GM12878 (cell line): Measurements from ENCODE around the gene SLC25A20. TPM values are rescaled to one million over a fixed set of nuclear protein-coding genes. Genes with fewer than 3 reads are reported as not detected.

ENCODE experiments used
- ATAC-seq: fragments of 200-7000 bp; cut with Tn5 transposase; 3 replicates; pipeline ENCODE4 v1.9.1; 2020; ENCODE audit warnings: mild to moderate bottlenecking, moderate library complexity
- BruUV-seq: library from RNA; stranded (reverse); fragments of 400-500 nt; replicated peaks from 2 replicates; lab custom pipeline; 2021; lab: Mats Ljungman, UMichigan
- CTCF ChIA-PET: fragments of 300-600 bp; sonication (Branson Sonifier 250); formaldehyde crosslinking; extraction: SDS; loops from one replicate; lab custom pipeline; 2021; ENCODE audit warnings: inconsistent platforms; lab: Yijun Ruan, JAX
- POLR2A ChIA-PET: fragments of 350-600 bp; formaldehyde crosslinking; extraction: SDS; loops from one replicate; lab custom pipeline; 2021; ENCODE audit warnings: inconsistent platforms; lab: Charles Lee
- RAD21 ChIA-PET: fragments of 300-600 bp; sonication (Branson Sonifier 250); formaldehyde crosslinking; loops from one replicate; lab custom pipeline; 2023; ENCODE audit warnings: antibody characterized with exemption; ENCODE audit not compliant: unreplicated experiment; lab: Charles Lee
- SMC1A ChIA-PET: fragments of 300-600 bp; sonication (Branson Sonifier 250); formaldehyde crosslinking; loops from one replicate; lab custom pipeline; 2023; ENCODE audit not compliant: unreplicated experiment, uncharacterized antibody; lab: Charles Lee
- DNase-seq: peaks from one replicate; pipeline ENCODE4 v3.0.0-alpha.2; 2011; ENCODE audit warnings: low read depth, low spot score
- FAIRE-seq: peaks from 3 replicates; lab custom pipeline; 2011; peaks lifted over from hg19 to GRCh38; lab: Jason Lieb, UNC
- H2AFZ ChIP-seq: 2 replicates; pipeline ENCODE4 v1.6.0; 2011; ENCODE audit warnings: low read depth, low read length, control low read depth; ENCODE audit not compliant: control insufficient read depth
- H3K27ac ChIP-seq: 2 replicates; pipeline ENCODE4 v1.5.1; 2011; ENCODE audit warnings: control low read depth; ENCODE audit not compliant: control insufficient read depth, insufficient read depth
- H3K27me3 ChIP-seq, 2 experiments: replicated peaks in 1 of 2; 2 replicates each; pipeline versions ENCODE4 v1.6.0 to v1.6.1; 2011; ENCODE audit warnings: low read length in 1 of 2; ENCODE audit not compliant: control insufficient read depth in 2 of 2, insufficient read depth in 2 of 2
- H3K36me3 ChIP-seq, 2 experiments: 2 replicates each; pipeline ENCODE4 v1.5.1; 2011; ENCODE audit warnings: low read length in 1 of 2; ENCODE audit not compliant: control insufficient read depth in 2 of 2, insufficient read depth in 2 of 2
- H3K4me1 ChIP-seq: 2 replicates; pipeline ENCODE4 v1.6.1; 2011; ENCODE audit warnings: mild to moderate bottlenecking, low read length, moderate library complexity, mixed read lengths; ENCODE audit not compliant: control insufficient read depth, insufficient read depth
- H3K4me2 ChIP-seq: 2 replicates; pipeline ENCODE4 v1.6.0; 2011; ENCODE audit warnings: control low read depth; ENCODE audit not compliant: control insufficient read depth, insufficient read depth
- H3K4me3 ChIP-seq: fragments of 200-600 bp; sonication (generic); 2 replicates; pipeline ENCODE4 v1.5.1; 2016
- H3K79me2 ChIP-seq: 2 replicates; pipeline ENCODE4 v1.6.0; 2011; ENCODE audit warnings: low read length; ENCODE audit not compliant: control insufficient read depth, insufficient read depth
- H3K9ac ChIP-seq: 2 replicates; pipeline ENCODE4 v1.8.0; 2011; ENCODE audit warnings: low read length, control low read depth, mixed read lengths; ENCODE audit not compliant: control insufficient read depth, insufficient read depth
- H3K9me3 ChIP-seq: replicated peaks from 3 replicates; pipeline ENCODE4 v1.5.1; 2011; ENCODE audit warnings: mild to moderate bottlenecking, low read length; ENCODE audit not compliant: control insufficient read depth, insufficient read depth
- H4K20me1 ChIP-seq: 2 replicates; pipeline ENCODE4 v1.6.0; 2011; ENCODE audit not compliant: control insufficient read depth, insufficient read depth
- ATF2 ChIP-seq: IDR thresholded peaks from 2 replicates; pipeline ENCODE4 v1.6.1; 2012; ENCODE audit warnings: low read length, inconsistent platforms
- BACH1 ChIP-seq: fragments of 450-650 bp; IDR thresholded peaks from 2 replicates; pipeline ENCODE4 v1.6.1; 2017; ENCODE audit warnings: mild to moderate bottlenecking, borderline replicate concordance
- ELK1 ChIP-seq: IDR thresholded peaks from 2 replicates; pipeline ENCODE4 v1.6.1; 2012; ENCODE audit warnings: low read depth, low read length, improper control_type of control experiment
- HDAC6 ChIP-seq: fragments of 200-600 bp; sonication (generic); IDR thresholded peaks from one replicate; pipeline ENCODE4 v1.8.0; 2017; ENCODE audit warnings: antibody characterized with exemption; ENCODE audit not compliant: unreplicated experiment
- MEF2A ChIP-seq: IDR thresholded peaks from 2 replicates; pipeline ENCODE4 v1.6.1; 2011; ENCODE audit warnings: low read depth, mild to moderate bottlenecking, low read length, moderate library complexity; ENCODE audit not compliant: insufficient read depth
- RBBP5 ChIP-seq: fragments of 200-600 bp; sonication (generic); conservative IDR thresholded peaks from 2 replicates; pipeline ENCODE4 v1.6.1; 2016
- RCOR1 ChIP-seq: conservative IDR thresholded peaks from 2 replicates; pipeline ENCODE4 v1.6.1; 2012; ENCODE audit warnings: low read depth, low read length, improper control_type of control experiment
- RFX5 ChIP-seq: IDR thresholded peaks from 2 replicates; pipeline ENCODE4 v1.6.1; 2011; ENCODE audit warnings: low read depth, low read length, improper control_type of control experiment
- TCF3 ChIP-seq: IDR thresholded peaks from 2 replicates; pipeline ENCODE4 v1.6.1; 2012; ENCODE audit warnings: low read depth, mild to moderate bottlenecking, low read length, borderline replicate concordance; ENCODE audit not compliant: insufficient read depth
- USF2 ChIP-seq: IDR thresholded peaks from 2 replicates; pipeline ENCODE4 v1.6.1; 2011; ENCODE audit warnings: low read depth, low read length, improper control_type of control experiment, borderline replicate concordance
- WRNIP1 ChIP-seq: IDR thresholded peaks from 2 replicates; pipeline ENCODE4 v1.6.1; 2011; ENCODE audit warnings: low read depth, low read length, improper control_type of control experiment, borderline replicate concordance
- ZBTB40 ChIP-seq: fragments of 450-650 bp; IDR thresholded peaks from 2 replicates; pipeline ENCODE4 v1.6.1; 2016; ENCODE audit warnings: mild to moderate bottlenecking, moderate library complexity, borderline replicate concordance
- ZZZ3 ChIP-seq: IDR thresholded peaks from 2 replicates; pipeline ENCODE4 v1.6.1; 2011; ENCODE audit warnings: low read depth; ENCODE audit not compliant: control insufficient read depth, insufficient read length
- WGBS: methylation state at CpG from one replicate; pipeline ENCODE4 v1.1.6; 2016; ENCODE audit warnings: low lambda C conversion rate; ENCODE audit not compliant: insufficient replicate concordance, insufficient coverage; ENCODE audit errors: missing lambda C conversion rate; 5-methylcytosine and 5-hydroxymethylcytosine counted together
- in situ Hi-C: fragments of 300-500 bp; cut with MboI; formaldehyde crosslinking; loops from 9 replicates; pipeline ENCODE4 v1.14.3; 2018; ENCODE audit warnings: mixed read lengths
- intact Hi-C: fragments of 100-400 bp; cut with micrococcal nuclease; formaldehyde crosslinking; loops from one replicate; pipeline ENCODE4 v1.14.2; 2022; ENCODE audit not compliant: unreplicated experiment
- polyA plus RNA-seq, 11 experiments: library from polyadenylated mRNA; depleted of rRNA in 4 of 11; unstranded in 6 of 11; stranded (reverse) in 5 of 11; fragments of >200 nt; fragmentation: Nextera tagmentation in 4 of 11; fragmentation: Illumina TruSeq in 1 of 11; extraction: Ambion mirVana in 4 of 11; extraction: Trizol in 1 of 11; gene quantifications; 1 replicate in 1 of 11; 2 replicates in 10 of 11; pipeline versions ENCODE4 v1.2.1 to v1.2.3, GENCODE V29; 2011 to 2016; ENCODE audit warnings: inconsistent platforms in 2 of 11, missing spikeins in 2 of 11, low read depth in 1 of 11
- total RNA-seq, 4 experiments: library from RNA; depleted of rRNA in 3 of 4; stranded (reverse); fragments of >200 nt in 3 of 4; fragmentation: Illumina TruSeq in 1 of 4; extraction: Trizol in 1 of 4; gene quantifications; 2 replicates each; pipeline versions ENCODE4 v1.2.1 to v1.2.3, GENCODE V29; 2013 to 2021

The SLC25A20 gene
- total and polyA plus RNA-seq, 10 of the 15 experiments (the other 5 are each of a cell fraction or from before 2014, with no cell fraction given) = 12.9 to 38.6 (median 22.1) TPM

GRCh38 chr3:48894516-48894915 lies 4.2 kb downstream of the SLC25A20 start:
- SMC1A ChIA-PET = no interaction called here
- no TSS peak for BruUV-seq
- no peak overlapping the region for H3K9ac ChIP-seq
- no peak overlapping the region for H3K27ac ChIP-seq
- CTCF ChIA-PET = no interaction called here
- RAD21 ChIA-PET = no interaction called here
- H3K79me2 ChIP-seq = peaks cover 2% of the 10 kb centered on the region
- no peak overlapping the region for H2AFZ ChIP-seq
- WGBS = 98% methylated on average over 6 of the region's 6 CpGs
- H3K4me2 ChIP-seq = no peak overlapping the region
- no peaks in the 10 kb centered on the region for H4K20me1 ChIP-seq
- no peak for DNase-seq
- no peaks in the 10 kb centered on the region for H3K36me3 ChIP-seq
- POLR2A ChIA-PET = interaction anchor here (0.7 kb wide), 1 partner anchor 612 kb away, joined by 6 read pairs; no protein-coding TSS in a partner anchor
- intact Hi-C loops (no loop called here), in situ Hi-C loops (no loop called here)
- H3K4me3 ChIP-seq = no peak overlapping the region
- ATAC-seq = no peak
- H3K9me3 ChIP-seq = no peaks in the 10 kb centered on the region
- FAIRE-seq = no peak
- H3K27me3 ChIP-seq = no peaks in the 10 kb centered on the region
- peaks cover 18% of the 10 kb centered on the region for H3K4me1 ChIP-seq
- TF ChIP-seq HDAC6 = no peak
- no peak for TF ChIP-seq ELK1
- TF ChIP-seq USF2 = no peak
- no peak for TF ChIP-seq RBBP5
- TF ChIP-seq RFX5 = no peak
- no peak for TF ChIP-seq ATF2
- no peak for TF ChIP-seq ZZZ3
- TF ChIP-seq TCF3 = no peak
- TF ChIP-seq ZBTB40 = no peak
- TF ChIP-seq RCOR1 = no peak
- no peak for TF ChIP-seq BACH1
- TF ChIP-seq WRNIP1 = no peak
- no peak for TF ChIP-seq MEF2A
